22Rv1 (cell line): Measurements from ENCODE around the gene CCDC137.

Source experiments
- CTCF ChIP-seq: fragments of 450-650 bp; IDR thresholded peaks from 2 replicates; pipeline ENCODE4 v1.5.1; 2017; ENCODE audit warnings: mild to moderate bottlenecking
- ZFX ChIP-seq: fragments of 450-650 bp; IDR thresholded peaks from 2 replicates; pipeline ENCODE4 v1.6.1; 2017; ENCODE audit warnings: antibody characterized with exemption, borderline replicate concordance

- TF ChIP-seq CTCF (no peak), ZFX (no peak)
Observed at GRCh38 chr17:81651692-81652091, 14.8 kb upstream of the CCDC137 start.
